HG03025 (cell line): ENCODE data around the gene EMCN.
"Not testable (repeated sequence)": the region's sequence is repeated elsewhere in the genome, so short reads cannot be mapped to it uniquely, and the experiment has no call there.

Experiments used
- ATAC-seq: cut with Tn5 transposase; IDR thresholded peaks from one replicate; pipeline ENCODE4 v1.9.1; 2021; ENCODE audit warnings: mild to moderate bottlenecking, moderate library complexity; ENCODE audit not compliant: unreplicated experiment, low FRiP score

The EMCN gene

GRCh38 chr4:100391086-100391485 is 126.7 kb downstream of the EMCN start:
- no peak for ATAC-seq

DNA sequence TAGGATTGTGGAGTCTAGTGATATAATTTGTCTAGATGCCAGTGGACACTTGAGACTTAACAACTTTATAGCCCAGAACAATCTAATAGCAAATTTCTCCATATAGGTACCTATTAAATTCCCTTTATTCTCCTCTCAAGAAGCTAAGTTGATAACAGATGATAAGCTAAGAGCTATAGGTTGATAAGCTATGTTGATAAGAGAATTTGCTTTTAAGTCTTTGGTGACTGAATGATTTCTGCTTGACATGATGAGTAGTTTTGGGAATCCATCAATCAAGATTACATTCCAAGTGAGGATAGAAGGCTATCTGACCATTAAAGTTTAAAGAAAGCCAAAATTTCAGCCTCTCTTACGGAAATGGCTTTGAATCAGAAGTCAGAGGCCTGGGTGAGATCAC is 131.6 kb downstream of the EMCN start:
- no peak for ATAC-seq

DNA sequence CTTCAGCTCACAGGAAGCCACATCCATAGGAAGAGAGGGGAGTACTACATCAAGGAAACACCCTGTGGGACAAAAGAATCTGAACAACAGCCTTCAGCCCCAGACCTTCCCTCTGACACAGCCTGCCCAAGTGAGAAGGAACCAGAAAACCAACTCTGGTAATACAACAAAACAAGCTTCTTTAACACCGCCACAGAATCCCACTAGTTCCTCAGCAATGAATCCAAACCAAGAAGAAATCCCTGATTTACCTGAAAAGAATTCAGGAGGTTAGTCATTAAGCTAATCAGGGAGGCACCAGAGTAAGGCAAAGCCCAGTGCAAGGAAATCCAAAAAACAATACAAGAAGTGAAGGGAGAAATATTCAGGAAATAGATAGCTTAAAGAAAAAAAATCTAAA is 137.4 kb downstream of the EMCN start:
- not testable (repeated sequence) for ATAC-seq

DNA sequence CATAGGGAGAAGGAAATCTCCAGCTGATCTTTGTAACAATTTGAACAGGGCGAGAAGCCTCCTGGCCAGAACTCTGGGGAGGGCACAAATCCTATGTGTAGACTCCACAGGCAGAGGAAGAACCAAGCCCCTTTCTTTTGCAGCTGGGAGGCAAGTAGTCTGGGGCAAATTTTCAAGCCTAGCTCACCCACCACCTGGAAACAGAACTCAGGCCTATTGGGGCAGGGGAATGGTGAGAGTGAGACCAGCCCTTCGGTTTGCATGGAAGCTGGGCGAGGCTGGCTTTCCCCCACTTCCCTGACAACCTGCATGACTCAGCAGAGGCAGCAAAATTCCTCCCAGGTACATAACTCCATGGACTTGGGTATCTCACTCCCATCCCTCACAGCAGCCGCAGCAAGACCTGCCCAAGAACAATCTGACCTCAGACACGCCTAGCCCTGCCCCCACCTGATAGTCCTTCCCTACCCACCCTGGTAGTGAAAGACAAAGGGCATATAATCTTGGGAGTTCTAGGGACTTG is 138.2 kb downstream of the EMCN start:
- ATAC-seq: no peak

DNA sequence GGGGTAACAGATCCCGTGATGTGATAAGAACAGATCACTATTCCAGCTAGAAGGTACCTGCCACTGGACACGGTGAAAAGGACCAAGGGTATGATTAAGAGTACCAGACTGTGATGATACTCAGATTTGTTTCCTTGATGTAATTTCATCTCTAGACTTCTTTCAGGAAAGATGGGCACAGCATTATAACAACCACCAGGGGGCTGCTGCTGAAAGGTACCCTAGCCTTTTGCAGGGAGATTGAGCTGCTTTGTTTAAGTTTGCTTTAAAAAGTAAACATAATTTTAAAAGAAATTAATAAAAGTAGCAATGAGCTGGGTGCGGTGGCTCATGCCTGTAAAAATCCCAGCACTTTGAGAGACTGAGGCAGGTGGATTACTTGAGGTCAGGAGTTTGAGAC is 145.4 kb downstream of the EMCN start:
- no peak for ATAC-seq

GRCh38 chr4:100369871-100370270 is 148.0 kb downstream of the EMCN start:
- no peak for ATAC-seq

DNA sequence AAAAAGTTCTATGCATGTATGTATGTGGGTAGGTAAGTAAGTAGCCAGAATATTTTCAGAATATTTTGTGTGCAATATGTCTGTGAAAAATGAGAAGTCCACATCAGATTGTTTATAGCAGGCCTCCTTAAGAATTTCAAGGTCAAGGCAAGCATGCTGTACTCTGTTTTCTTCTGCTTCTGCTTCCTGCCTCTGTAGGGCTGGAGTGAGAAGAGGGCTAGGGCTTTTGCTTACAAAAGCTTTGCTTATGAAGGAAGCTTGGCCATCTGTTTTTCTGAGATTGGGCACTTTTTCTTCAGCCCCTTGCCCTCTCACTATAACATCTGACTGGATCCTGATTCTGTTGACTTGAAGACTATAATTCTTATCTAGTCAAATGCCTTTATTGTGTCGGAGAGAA is 150.4 kb downstream of the EMCN start:
- no peak for ATAC-seq

- ATAC-seq: no peak
These were observed 151.6 kb downstream of the EMCN start for GRCh38 chr4:100366213-100366612.

- ATAC-seq: no peak
These were observed 155.5 kb downstream of the EMCN start for GRCh38 chr4:100362366-100362765.

DNA sequence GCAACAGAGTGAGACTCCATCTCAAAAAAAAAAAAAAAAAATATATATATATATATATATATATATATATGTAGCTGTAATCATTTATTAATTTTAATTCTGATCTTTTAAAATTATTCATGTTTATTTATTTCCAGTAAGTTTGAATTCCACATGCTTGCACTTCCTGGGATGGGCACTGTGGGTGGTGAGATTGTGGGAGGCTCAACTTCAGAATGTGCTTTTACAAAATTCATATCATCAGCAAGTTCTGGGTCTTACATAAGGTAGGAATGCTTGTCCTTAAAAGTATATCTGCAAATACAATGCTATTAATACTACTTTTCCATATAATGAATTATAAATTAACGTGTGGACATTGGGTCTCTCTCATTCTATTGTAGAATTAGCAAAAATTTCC is 156.5 kb downstream of the EMCN start:
- ATAC-seq: no peak

DNA sequence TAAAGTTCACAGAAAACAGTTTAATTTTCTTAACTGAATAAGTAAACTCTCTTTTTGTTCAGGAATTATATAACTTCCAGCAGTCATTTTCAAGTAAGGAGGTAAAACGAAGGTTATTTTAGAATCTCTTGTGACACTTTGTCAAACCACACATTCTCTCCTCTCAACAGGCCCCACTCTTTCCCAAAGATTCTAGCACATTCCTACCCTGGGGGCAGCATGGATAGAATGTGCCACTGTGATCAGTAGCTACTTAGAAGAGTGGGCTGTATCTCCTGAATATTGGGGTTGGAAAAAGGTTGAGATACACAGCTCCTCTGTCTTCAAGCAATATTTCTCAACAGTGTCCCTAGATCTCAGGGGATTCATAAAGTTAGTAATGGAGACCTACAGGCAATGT is 157.6 kb downstream of the EMCN start:
- ATAC-seq: no peak

GRCh38 chr4:100359441-100359840 is 158.4 kb downstream of the EMCN start:
- no peak for ATAC-seq

DNA sequence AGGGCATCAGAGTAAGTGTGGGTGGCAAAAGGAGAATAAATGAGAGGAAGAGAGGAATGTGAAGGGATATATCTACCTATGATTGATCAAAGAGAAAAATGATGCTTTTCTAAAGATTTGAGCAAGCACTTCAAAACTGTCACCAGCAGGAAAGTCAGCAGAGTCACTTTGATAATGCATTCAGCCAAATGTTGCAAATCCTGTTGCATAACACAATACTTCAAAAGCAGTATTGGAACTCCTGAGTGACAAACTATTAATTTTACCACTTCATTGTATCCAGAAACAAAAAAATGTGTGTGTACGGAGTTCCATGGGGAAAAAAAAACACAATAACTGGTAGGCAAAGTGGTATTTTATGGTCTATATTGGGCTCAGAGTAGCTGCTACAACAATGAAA is 160.3 kb downstream of the EMCN start:
- ATAC-seq: no peak

DNA sequence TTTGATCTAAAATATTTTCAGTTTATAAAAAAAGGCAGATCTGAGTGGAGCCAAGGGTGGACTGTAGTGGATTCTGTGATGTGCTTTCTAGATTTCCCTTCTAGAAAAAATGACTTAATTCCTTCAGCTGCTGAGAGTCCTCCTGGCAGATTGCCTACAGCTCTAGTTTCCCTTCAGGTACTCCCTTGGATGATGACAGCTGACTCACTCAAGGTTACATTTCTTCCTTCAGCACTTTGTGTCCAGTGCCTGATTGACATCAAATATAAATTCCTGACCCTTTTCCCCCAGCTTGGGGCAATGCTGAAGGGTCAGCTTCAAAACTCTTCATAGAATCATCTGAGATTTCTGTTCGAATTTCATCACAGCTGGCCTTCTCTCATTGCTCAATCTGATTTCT is 161.7 kb downstream of the EMCN start:
- no peak for ATAC-seq

DNA sequence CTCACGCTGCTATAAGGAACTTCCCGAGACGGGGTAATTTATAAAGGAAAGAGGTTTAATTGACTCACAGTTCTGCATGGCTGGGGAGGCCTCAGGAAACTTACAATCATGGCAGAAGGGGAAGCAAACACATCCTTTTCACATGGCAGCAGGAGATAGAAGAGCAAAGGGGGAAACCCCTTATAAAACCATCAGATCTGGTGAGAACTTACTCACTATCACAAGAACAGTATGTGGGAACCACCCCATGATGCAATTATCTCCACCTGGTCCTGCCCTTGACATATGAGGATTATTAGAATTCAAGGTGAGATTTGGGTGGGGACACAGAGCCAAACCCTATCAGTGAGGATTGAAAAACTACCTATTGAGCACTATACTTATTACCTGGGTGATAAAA is 165.5 kb downstream of the EMCN start:
- ATAC-seq: not testable (repeated sequence)

- no peak for ATAC-seq
These were observed 169.3 kb downstream of the EMCN start for GRCh38 chr4:100348473-100348872.

DNA sequence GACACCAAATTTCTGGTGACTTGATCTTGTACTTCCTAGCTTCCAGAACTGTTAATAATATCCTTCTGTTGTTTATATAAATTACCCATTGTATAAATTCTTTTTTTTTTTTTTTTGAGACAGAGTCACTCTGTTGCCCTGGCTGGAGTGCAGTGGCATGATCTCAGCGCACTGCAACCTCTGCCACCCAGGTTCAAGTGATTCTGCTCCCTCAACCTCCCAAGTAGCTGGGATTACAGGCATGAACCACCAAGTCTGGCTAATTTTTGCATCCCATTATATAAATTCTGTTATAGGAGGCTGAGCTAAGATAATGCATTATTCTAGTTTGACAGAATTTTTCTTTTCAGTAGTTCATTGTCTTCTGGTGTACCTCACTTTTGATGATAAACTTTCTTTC is 170.6 kb downstream of the EMCN start:
- no peak for ATAC-seq

- no peak for ATAC-seq
These were observed 172.2 kb downstream of the EMCN start for GRCh38 chr4:100345585-100345984.
